ENCODE measurements around the gene FKBP15. TPM values are rescaled to one million over a fixed set of nuclear protein-coding genes. Genes with fewer than 3 reads are reported as not detected.

Gene FKBP15
- polyA plus RNA-seq, 1 donor from 2014 or later, result 12.1 TPM

DNA sequence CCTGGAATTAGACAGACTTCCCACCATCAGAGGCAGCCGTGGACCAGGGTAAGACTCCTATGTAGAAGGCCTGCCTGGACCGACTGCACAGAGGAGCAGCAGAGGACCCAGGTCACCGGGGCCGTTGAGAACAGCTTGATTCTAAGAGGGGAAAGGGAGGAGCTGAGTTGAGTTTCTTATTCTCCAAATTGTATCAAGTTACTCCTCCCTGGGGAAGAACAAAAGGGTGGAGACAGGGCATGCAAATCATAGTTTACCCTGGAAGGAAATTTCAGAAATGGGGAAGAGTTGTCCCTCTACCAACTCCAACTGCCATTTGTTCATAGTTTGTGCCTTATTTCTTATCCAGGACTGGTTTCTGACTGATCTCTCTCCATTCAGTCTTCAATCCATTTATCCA is 91.2 kb downstream of the FKBP15 start:
- Histone ChIP-seq H3K4me3 (ENCODE audit: low read length) (no peak overlapping the region), H3K9ac (ENCODE audit: low read length) (no peak overlapping the region), H3K4me2 (ENCODE audit: low read length) (no peak overlapping the region), H2AFZ (ENCODE audit: low read depth, low read length) (no peak overlapping the region), H3K36me3 (ENCODE audit: insufficient read depth, low read length) (no peaks in the 10 kb centered on the region), H3F3A (ENCODE audit: insufficient read depth, low read length, poor library complexity, severe bottlenecking) (no peaks in the 10 kb centered on the region), H3K27me3 (ENCODE audit: insufficient read depth, low read depth, low read length) (peaks cover 9% of the 10 kb centered on the region), H3K27ac (ENCODE audit: low read length) (no peak overlapping the region), H3K9me3 (ENCODE audit: low read length) (no peaks in the 10 kb centered on the region), H3K79me2 (replicated peaks; ENCODE audit: insufficient read depth, low read length) (no peaks in the 10 kb centered on the region), H3K9me2 (ENCODE audit: insufficient read depth, low read length) (no peaks in the 10 kb centered on the region), H4K20me1 (ENCODE audit: insufficient read depth) (no peaks in the 10 kb centered on the region)
- no peak for TF ChIP-seq SMC3 (conservative IDR thresholded peaks at IDR 0.05; ENCODE audit: poor library complexity)
- TF ChIP-seq EZH2 (IDR thresholded peaks at IDR 0.05; ENCODE audit: borderline replicate concordance, insufficient read depth, low read length, poor library complexity, severe bottlenecking), result no peak

DNA sequence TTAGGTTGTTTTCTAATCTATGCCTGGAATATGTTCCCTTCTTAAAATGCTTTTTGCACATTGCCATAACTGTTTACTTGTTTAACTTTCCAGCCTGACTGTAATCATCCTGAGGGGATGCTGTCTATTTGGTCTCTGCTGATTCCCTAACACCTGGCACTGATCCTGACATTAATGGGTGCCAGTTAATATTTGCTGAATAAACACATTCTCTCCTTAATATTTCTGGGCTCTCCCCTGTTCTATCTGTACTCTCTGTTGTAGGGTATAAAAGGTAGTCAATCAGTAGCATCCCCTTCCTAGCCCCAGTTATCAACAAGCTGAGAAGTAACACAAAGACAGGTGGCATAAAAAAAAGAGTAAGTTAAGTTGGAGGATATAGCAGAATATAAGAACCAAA is 91.6 kb downstream of the FKBP15 start:
- H3K9me2 ChIP-seq (ENCODE audit: insufficient read depth, low read length), result no peaks in the 10 kb centered on the region
- TF ChIP-seq EZH2 (IDR thresholded peaks at IDR 0.05; ENCODE audit: borderline replicate concordance, insufficient read depth, low read length, poor library complexity, severe bottlenecking) (no peak), POLR2AphosphoS5 (IDR thresholded peaks at IDR 0.05) (no peak), SMC3 (conservative IDR thresholded peaks at IDR 0.05; ENCODE audit: poor library complexity) (no peak), TAF1 (IDR thresholded peaks at IDR 0.05; ENCODE audit: low read depth) (no peak)
- TF ChIP-seq, protein P1, sequence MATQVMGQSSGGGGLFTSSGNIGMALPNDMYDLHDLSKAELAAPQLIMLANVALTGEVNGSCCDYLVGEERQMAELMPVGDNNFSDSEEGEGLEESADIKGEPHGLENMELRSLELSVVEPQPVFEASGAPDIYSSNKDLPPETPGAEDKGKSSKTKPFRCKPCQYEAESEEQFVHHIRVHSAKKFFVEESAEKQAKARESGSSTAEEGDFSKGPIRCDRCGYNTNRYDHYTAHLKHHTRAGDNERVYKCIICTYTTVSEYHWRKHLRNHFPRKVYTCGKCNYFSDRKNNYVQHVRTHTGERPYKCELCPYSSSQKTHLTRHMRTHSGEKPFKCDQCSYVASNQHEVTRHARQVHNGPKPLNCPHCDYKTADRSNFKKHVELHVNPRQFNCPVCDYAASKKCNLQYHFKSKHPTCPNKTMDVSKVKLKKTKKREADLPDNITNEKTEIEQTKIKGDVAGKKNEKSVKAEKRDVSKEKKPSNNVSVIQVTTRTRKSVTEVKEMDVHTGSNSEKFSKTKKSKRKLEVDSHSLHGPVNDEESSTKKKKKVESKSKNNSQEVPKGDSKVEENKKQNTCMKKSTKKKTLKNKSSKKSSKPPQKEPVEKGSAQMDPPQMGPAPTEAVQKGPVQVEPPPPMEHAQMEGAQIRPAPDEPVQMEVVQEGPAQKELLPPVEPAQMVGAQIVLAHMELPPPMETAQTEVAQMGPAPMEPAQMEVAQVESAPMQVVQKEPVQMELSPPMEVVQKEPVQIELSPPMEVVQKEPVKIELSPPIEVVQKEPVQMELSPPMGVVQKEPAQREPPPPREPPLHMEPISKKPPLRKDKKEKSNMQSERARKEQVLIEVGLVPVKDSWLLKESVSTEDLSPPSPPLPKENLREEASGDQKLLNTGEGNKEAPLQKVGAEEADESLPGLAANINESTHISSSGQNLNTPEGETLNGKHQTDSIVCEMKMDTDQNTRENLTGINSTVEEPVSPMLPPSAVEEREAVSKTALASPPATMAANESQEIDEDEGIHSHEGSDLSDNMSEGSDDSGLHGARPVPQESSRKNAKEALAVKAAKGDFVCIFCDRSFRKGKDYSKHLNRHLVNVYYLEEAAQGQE (IDR thresholded peaks at IDR 0.05; ENCODE audit: borderline replicate concordance), result no peak
- TF ChIP-seq, protein P2, sequence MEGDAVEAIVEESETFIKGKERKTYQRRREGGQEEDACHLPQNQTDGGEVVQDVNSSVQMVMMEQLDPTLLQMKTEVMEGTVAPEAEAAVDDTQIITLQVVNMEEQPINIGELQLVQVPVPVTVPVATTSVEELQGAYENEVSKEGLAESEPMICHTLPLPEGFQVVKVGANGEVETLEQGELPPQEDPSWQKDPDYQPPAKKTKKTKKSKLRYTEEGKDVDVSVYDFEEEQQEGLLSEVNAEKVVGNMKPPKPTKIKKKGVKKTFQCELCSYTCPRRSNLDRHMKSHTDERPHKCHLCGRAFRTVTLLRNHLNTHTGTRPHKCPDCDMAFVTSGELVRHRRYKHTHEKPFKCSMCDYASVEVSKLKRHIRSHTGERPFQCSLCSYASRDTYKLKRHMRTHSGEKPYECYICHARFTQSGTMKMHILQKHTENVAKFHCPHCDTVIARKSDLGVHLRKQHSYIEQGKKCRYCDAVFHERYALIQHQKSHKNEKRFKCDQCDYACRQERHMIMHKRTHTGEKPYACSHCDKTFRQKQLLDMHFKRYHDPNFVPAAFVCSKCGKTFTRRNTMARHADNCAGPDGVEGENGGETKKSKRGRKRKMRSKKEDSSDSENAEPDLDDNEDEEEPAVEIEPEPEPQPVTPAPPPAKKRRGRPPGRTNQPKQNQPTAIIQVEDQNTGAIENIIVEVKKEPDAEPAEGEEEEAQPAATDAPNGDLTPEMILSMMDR (IDR thresholded peaks at IDR 0.05; ENCODE audit: poor library complexity, severe bottlenecking), result no peak
- no peak overlapping the region for H3K4me3 ChIP-seq (ENCODE audit: low read length)
- no peak overlapping the region for H2AFZ ChIP-seq (ENCODE audit: low read depth, low read length)
- no peak overlapping the region for H3K27ac ChIP-seq (ENCODE audit: low read length)
- no peak overlapping the region for H3K4me2 ChIP-seq (ENCODE audit: low read length)
- H3K27me3 ChIP-seq (ENCODE audit: insufficient read depth, low read depth, low read length), result peaks cover 9% of the 10 kb centered on the region
- H3F3A ChIP-seq (ENCODE audit: insufficient read depth, low read length, poor library complexity, severe bottlenecking), result no peaks in the 10 kb centered on the region
- H3K79me2 ChIP-seq (replicated peaks; ENCODE audit: insufficient read depth, low read length), result no peaks in the 10 kb centered on the region
- H3K36me3 ChIP-seq (ENCODE audit: insufficient read depth, low read length), result no peaks in the 10 kb centered on the region
- no peaks in the 10 kb centered on the region for H4K20me1 ChIP-seq (ENCODE audit: insufficient read depth)
- no peak overlapping the region for H3K9ac ChIP-seq (ENCODE audit: low read length)
- H3K9me3 ChIP-seq (ENCODE audit: low read length), result no peaks in the 10 kb centered on the region

GRCh38 chr9:113125386-113126035 is 95.6 kb downstream of the FKBP15 start:
- Histone ChIP-seq H2AFZ (ENCODE audit: low read depth, low read length) (no peak overlapping the region), H3K9me3 (ENCODE audit: low read length) (no peaks in the 10 kb centered on the region), H3K4me2 (ENCODE audit: low read length) (no peak overlapping the region), H4K20me1 (ENCODE audit: insufficient read depth) (no peaks in the 10 kb centered on the region), H3K27me3 (ENCODE audit: insufficient read depth, low read depth, low read length) (peaks cover 9% of the 10 kb centered on the region), H3K4me3 (ENCODE audit: low read length) (no peak overlapping the region), H3K9me2 (ENCODE audit: insufficient read depth, low read length) (no peaks in the 10 kb centered on the region), H3K27ac (ENCODE audit: low read length) (no peak overlapping the region), H3K79me2 (replicated peaks; ENCODE audit: insufficient read depth, low read length) (no peaks in the 10 kb centered on the region), H3F3A (ENCODE audit: insufficient read depth, low read length, poor library complexity, severe bottlenecking) (no peaks in the 10 kb centered on the region), H3K36me3 (ENCODE audit: insufficient read depth, low read length) (no peaks in the 10 kb centered on the region), H3K9ac (ENCODE audit: low read length) (no peak overlapping the region)
- TF ChIP-seq MXI1 (conservative IDR thresholded peaks at IDR 0.05; ENCODE audit: poor library complexity, severe bottlenecking) (no peak), TAF1 (IDR thresholded peaks at IDR 0.05; ENCODE audit: low read depth) (no peak), RAD21 (conservative IDR thresholded peaks at IDR 0.05) (no peak), EZH2 (IDR thresholded peaks at IDR 0.05; ENCODE audit: borderline replicate concordance, insufficient read depth, low read length, poor library complexity, severe bottlenecking) (no peak), POLR2AphosphoS5 (IDR thresholded peaks at IDR 0.05) (no peak), EP300 (conservative IDR thresholded peaks at IDR 0.05; ENCODE audit: poor library complexity, severe bottlenecking) (no peak), SMC3 (conservative IDR thresholded peaks at IDR 0.05; ENCODE audit: poor library complexity) (no peak)
- TF ChIP-seq, protein P2 (IDR thresholded peaks at IDR 0.05; ENCODE audit: poor library complexity, severe bottlenecking), result no peak
- TF ChIP-seq, protein P1 (IDR thresholded peaks at IDR 0.05; ENCODE audit: borderline replicate concordance), result no peak
